H1 (cell line): ENCODE measurements around the gene DHX29. TPM values are rescaled to one million over a fixed set of nuclear protein-coding genes. Genes with fewer than 3 reads are reported as not detected.

ENCODE experiments used
- CTCF ChIA-PET: fragments of 300-600 bp; sonication (Branson Sonifier 250); formaldehyde crosslinking; loops from one replicate; lab custom pipeline; 2021; ENCODE audit not compliant: partially characterized antibody; lab: Charles Lee
- POLR2A ChIA-PET: fragments of 300-600 bp; sonication (Branson Sonifier 250); formaldehyde crosslinking; loops from one replicate; lab custom pipeline; 2021; ENCODE audit warnings: inconsistent platforms; ENCODE audit not compliant: partially characterized antibody; lab: Charles Lee
- DNase-seq, 2 experiments: peaks; one replicate each; pipeline versions ENCODE4 v3.0.0 to v3.0.0-alpha.2; 2010 to 2022; ENCODE audit warnings: low spot score in 2 of 2, low read depth in 1 of 2, mixed read lengths in 1 of 2
- FAIRE-seq: peaks from 2 replicates; lab custom pipeline; 2011; peaks lifted over from hg19 to GRCh38; lab: Jason Lieb, UNC
- H2AFZ ChIP-seq: 2 replicates; pipeline ENCODE4 v1.8.1; 2012; ENCODE audit warnings: low read length, inconsistent platforms
- H2AK5ac ChIP-seq: 2 replicates; pipeline ENCODE4 v1.6.1; 2013; ENCODE audit warnings: low read depth, low read length
- H2BK120ac ChIP-seq: replicated peaks from 2 replicates; pipeline ENCODE3; 2013; ENCODE audit warnings: low read depth, low read length, inconsistent platforms
- H2BK12ac ChIP-seq: 2 replicates; pipeline ENCODE4 v1.6.1; 2013; ENCODE audit warnings: low read depth, low read length
- H2BK15ac ChIP-seq: 2 replicates; pipeline ENCODE4 v1.6.1; 2013; ENCODE audit warnings: low read length
- H2BK20ac ChIP-seq: 2 replicates; pipeline ENCODE4 v1.6.1; 2013; ENCODE audit warnings: low read length
- H2BK5ac ChIP-seq: 2 replicates; pipeline ENCODE4 v1.6.1; 2013; ENCODE audit warnings: low read depth, low read length
- H3K14ac ChIP-seq: 2 replicates; pipeline ENCODE4 v1.6.1; 2013; ENCODE audit warnings: inconsistent platforms; ENCODE audit not compliant: insufficient read length
- H3K18ac ChIP-seq: 2 replicates; pipeline ENCODE4 v1.6.1; 2013; ENCODE audit warnings: low read length; ENCODE audit errors: extremely low read depth
- H3K23ac ChIP-seq: 2 replicates; pipeline ENCODE4 v1.6.1; 2013; ENCODE audit warnings: inconsistent platforms; ENCODE audit not compliant: insufficient read length
- H3K23me2 ChIP-seq: 2 replicates; pipeline ENCODE4 v1.6.1; 2013; ENCODE audit warnings: low read depth, low read length
- H3K27ac ChIP-seq: 2 replicates; pipeline ENCODE4 v1.6.1; 2011; ENCODE audit warnings: low read depth, low read length, inconsistent platforms
- H3K27me3 ChIP-seq, 4 experiments: replicated peaks in 1 of 4; 1 replicate in 1 of 4; 2 replicates in 3 of 4; pipeline versions ENCODE4 v1.6.1 to v1.8.1; 2011 to 2013; ENCODE audit warnings: low read length in 3 of 4, mild to moderate bottlenecking in 3 of 4, inconsistent platforms in 2 of 4, mixed read lengths in 2 of 4, moderate library complexity in 1 of 4; ENCODE audit not compliant: control insufficient read depth in 3 of 4, insufficient read depth in 3 of 4; ENCODE audit errors: extremely low read depth in 1 of 4
- H3K36me3 ChIP-seq, 4 experiments: 2 replicates each; pipeline versions ENCODE4 v1.6.1 to v1.8.1; 2011 to 2013; ENCODE audit warnings: mild to moderate bottlenecking in 4 of 4, low read length in 3 of 4, moderate library complexity in 2 of 4, control low read depth in 1 of 4, inconsistent platforms in 1 of 4; ENCODE audit not compliant: insufficient read depth in 4 of 4, control insufficient read depth in 2 of 4
- H3K4ac ChIP-seq: replicated peaks from 2 replicates; pipeline ENCODE3; 2013; ENCODE audit warnings: low read length, low read depth, mixed read lengths, inconsistent platforms; ENCODE audit not compliant: insufficient read length
- H3K4me1 ChIP-seq, 4 experiments: replicated peaks in 1 of 4; 1 replicate in 1 of 4; 2 replicates in 3 of 4; pipeline versions ENCODE4 v1.6.1 to v1.8.1; 2011 to 2013; ENCODE audit warnings: low read length in 3 of 4, inconsistent platforms in 2 of 4, mixed read lengths in 1 of 4; ENCODE audit not compliant: insufficient read depth in 4 of 4, control insufficient read depth in 3 of 4
- H3K4me2 ChIP-seq, 2 experiments: 2 replicates each; pipeline versions ENCODE4 v1.6.1 to v1.8.1; 2011 to 2013; ENCODE audit warnings: low read depth in 2 of 2, low read length in 2 of 2, control low read depth in 1 of 2, inconsistent platforms in 1 of 2, mild to moderate bottlenecking in 1 of 2; ENCODE audit not compliant: insufficient read depth in 1 of 2
- H3K4me3 ChIP-seq, 4 experiments: fragments of 200-600, 300-600 bp in 1 of 4; sonication (generic), shearing (Covaris generic), sonication (Bioruptor Twin) in 1 of 4; 2 replicates each; pipeline versions ENCODE4 v1.5.1 to v1.8.1; 2011 to 2016; ENCODE audit warnings: low read length in 4 of 4, low read depth in 3 of 4, control low read depth in 2 of 4, inconsistent platforms in 2 of 4, mild to moderate bottlenecking in 2 of 4, mixed read lengths in 1 of 4, moderate library complexity in 1 of 4; ENCODE audit not compliant: insufficient read depth in 2 of 4; ENCODE audit errors: extremely low read depth in 1 of 4
- H3K56ac ChIP-seq: replicated peaks from 2 replicates; pipeline ENCODE3; 2013; ENCODE audit warnings: low read depth, mild to moderate bottlenecking, mixed read lengths, low read length, inconsistent platforms; ENCODE audit not compliant: insufficient read length
- H3K79me1 ChIP-seq: 2 replicates; pipeline ENCODE4 v1.6.1; 2013; ENCODE audit warnings: low read depth, low read length, control low read depth
- H3K79me2 ChIP-seq, 2 experiments: 2 replicates each; pipeline versions ENCODE4 v1.6.1 to v1.8.1; 2012 to 2013; ENCODE audit warnings: low read length in 2 of 2, mild to moderate bottlenecking in 2 of 2, inconsistent platforms in 1 of 2; ENCODE audit not compliant: insufficient read depth in 2 of 2, control insufficient read depth in 1 of 2
- H3K9ac ChIP-seq, 4 experiments: replicated peaks in 1 of 4; 1 replicate in 1 of 4; 2 replicates in 3 of 4; pipeline versions ENCODE4 v1.6.1 to v1.8.1; 2011 to 2013; ENCODE audit warnings: low read depth in 3 of 4, low read length in 3 of 4, control low read depth in 2 of 4, mild to moderate bottlenecking in 2 of 4, moderate library complexity in 2 of 4, inconsistent platforms in 1 of 4; ENCODE audit errors: extremely low read depth in 1 of 4
- H3K9me3 ChIP-seq, 2 experiments: 2 replicates each; pipeline versions ENCODE4 v1.6.1 to v1.8.1; 2012 to 2013; ENCODE audit warnings: mild to moderate bottlenecking in 2 of 2, moderate library complexity in 2 of 2, control low read depth in 1 of 2, inconsistent platforms in 1 of 2, low read depth in 1 of 2, low read length in 1 of 2, mixed read lengths in 1 of 2; ENCODE audit not compliant: insufficient read depth in 2 of 2
- H4K20me1 ChIP-seq, 2 experiments: replicated peaks in 1 of 2; 2 replicates each; pipeline versions ENCODE3 to v1.8.1; 2011 to 2013; ENCODE audit warnings: inconsistent platforms in 2 of 2, low read length in 2 of 2, mild to moderate bottlenecking in 1 of 2; ENCODE audit not compliant: insufficient read depth in 2 of 2, control insufficient read depth in 1 of 2
- H4K5ac ChIP-seq: 2 replicates; pipeline ENCODE4 v1.6.1; 2013; ENCODE audit warnings: low read length, low read depth, mixed read lengths, inconsistent platforms; ENCODE audit not compliant: insufficient read length
- H4K8ac ChIP-seq: 2 replicates; pipeline ENCODE4 v1.8.0; 2013; ENCODE audit warnings: mild to moderate bottlenecking, moderate library complexity, low read length, inconsistent platforms; ENCODE audit not compliant: insufficient read depth; ENCODE audit errors: extremely low read depth
- H4K91ac ChIP-seq: replicated peaks from 2 replicates; pipeline ENCODE3; 2013; ENCODE audit warnings: low read length, mixed read lengths, inconsistent platforms; ENCODE audit not compliant: insufficient read length
- ASH2L ChIP-seq: fragments of 200-600, 300-600 bp; sonication (generic); IDR thresholded peaks from one replicate; pipeline ENCODE4 v1.7.1; 2017; ENCODE audit warnings: low read length
- CHD2 ChIP-seq: IDR thresholded peaks from 2 replicates; pipeline ENCODE4 v1.6.1; 2012; ENCODE audit warnings: low read length, improper control_type of control experiment
- FOSL1 ChIP-seq: IDR thresholded peaks from 2 replicates; pipeline ENCODE4 v1.6.1; 2011; ENCODE audit warnings: mild to moderate bottlenecking, low read depth, low read length, moderate library complexity; ENCODE audit not compliant: insufficient read depth
- GTF2F1 ChIP-seq: IDR thresholded peaks from 2 replicates; pipeline ENCODE4 v1.6.1; 2012; ENCODE audit warnings: low read depth, low read length, improper control_type of control experiment, borderline replicate concordance
- SUZ12 ChIP-seq: fragments of 200-600 bp; sonication (generic); IDR thresholded peaks from 2 replicates; pipeline ENCODE4 v1.6.1; 2012; ENCODE audit warnings: mild to moderate bottlenecking, inconsistent platforms, low read length, moderate library complexity, mixed read lengths
- TBP ChIP-seq: IDR thresholded peaks from 2 replicates; pipeline ENCODE4 v1.6.1; 2011; ENCODE audit warnings: low read depth, low read length, improper control_type of control experiment
- WGBS, 2 experiments: shearing (Covaris generic) in 1 of 2; methylation state at CpG; one replicate each; pipeline versions ENCODE4 v1.1.6 to v1.1.7; 2013 to 2015; ENCODE audit warnings: low lambda C conversion rate in 2 of 2, mixed read lengths in 2 of 2, inconsistent platforms in 1 of 2, low coverage in 1 of 2, missing lambda C conversion rate in 1 of 2; ENCODE audit not compliant: insufficient replicate concordance in 2 of 2, insufficient coverage in 1 of 2, insufficient read length in 1 of 2; ENCODE audit errors: extremely low coverage in 1 of 2, missing lambda C conversion rate in 1 of 2; 5-methylcytosine and 5-hydroxymethylcytosine counted together
- polyA plus RNA-seq, 7 experiments: library from polyadenylated mRNA; depleted of rRNA in 3 of 7; stranded (reverse) in 5 of 7; unstranded in 2 of 7; fragments of >200 nt in 5 of 7; fragments of 200-250 nt in 2 of 7; gene quantifications; 1 replicate in 5 of 7; 2 replicates in 1 of 7; 4 replicates in 1 of 7; pipeline versions ENCODE4 v1.2.1 to v1.2.3, GENCODE V29; 2011 to 2013; ENCODE audit warnings: missing spikeins in 2 of 7, mixed read lengths in 2 of 7
- total RNA-seq: library from RNA; stranded (reverse); fragmentation: NEBNext Ultra II Directional; extraction: Animal tissue kit (Norgen Biotek cat#: 25700); gene quantifications from 2 replicates; pipeline ENCODE4 v1.2.1, GENCODE V29; 2021

DHX29 gene
- total and polyA plus RNA-seq, 2 of the 8 experiments (the other 6 are each of a cell fraction or from before 2014, with no cell fraction given): 3.4 to 32.1 TPM

GRCh38 chr5:55313870-55314617, 6.5 kb upstream of the DHX29 start:
- Histone ChIP-seq H2BK15ac (no peak overlapping the region), H3K36me3 (peaks cover 0 to 4% (median 0%) of the 10 kb centered on the region in 4 experiments; a peak in 3 of 8 replicates), H4K5ac (no peak overlapping the region), H4K91ac (no peak overlapping the region), H3K27me3 (no peaks in the 10 kb centered on the region), H3K4me2 (no peak overlapping the region), H3K4ac (no peak overlapping the region), H3K56ac (no peak overlapping the region), H2BK20ac (no peak overlapping the region), H3K14ac (no peak overlapping the region), H2BK120ac (no peak overlapping the region), H3K18ac (no peak overlapping the region), H2AFZ (no peak overlapping the region), H3K9ac (no peak overlapping the region), H2BK5ac (no peak overlapping the region), H3K27ac (no peak overlapping the region), H4K20me1 (peaks cover 4 to 7% of the 10 kb centered on the region in 2 experiments), H3K4me1 (peaks cover 0 to 3% (median 0%) of the 10 kb centered on the region in 4 experiments; a peak in 2 of 7 replicates), H2AK5ac (no peak overlapping the region), H4K8ac (no peak overlapping the region), H3K79me1 (peaks cover 6% of the 10 kb centered on the region), H3K79me2 (peaks cover 31 to 100% of the 10 kb centered on the region in 2 experiments), H3K23ac (no peak overlapping the region), H3K23me2 (no peaks in the 10 kb centered on the region), H2BK12ac (no peak overlapping the region), H3K9me3 (no peaks in the 10 kb centered on the region), H3K4me3 (no peak overlapping the region)
- 81% methylated on average over 5 of the region's 5 CpGs; no CpG with 5 or more reads in 1 of the 2 experiments for WGBS, 2 experiments
- no peak for TF ChIP-seq CHD2
- no peak for TF ChIP-seq GTF2F1
- TF ChIP-seq FOSL1: no peak
- no peak for TF ChIP-seq SUZ12
- no peak for TF ChIP-seq ASH2L
- TF ChIP-seq TBP: no peak
- FAIRE-seq (no peak), DNase-seq (no peak)
- ChIA-PET CTCF (interaction anchor here (1.0 kb wide), 1 partner anchor 30 kb away, joined by 4 read pairs; no protein-coding TSS in a partner anchor), POLR2A (no interaction called here)
